Fibroblast of the aortic adventitia (primary cell): Measurements from ENCODE around the gene ALX4. TPM values are rescaled to one million over a fixed set of nuclear protein-coding genes. Genes with fewer than 3 reads are reported as not detected.

Experiments used
- DNase-seq: peaks from one replicate; pipeline ENCODE4 v3.0.0-alpha.2; 2010; ENCODE audit warnings: low read depth
- H3K4me3 ChIP-seq: 2 replicates; pipeline ENCODE4 v1.5.1; 2011; ENCODE audit warnings: low read depth, mild to moderate bottlenecking, control low read depth, low read length, moderate library complexity
- total RNA-seq: library from RNA; depleted of rRNA; stranded (reverse); fragments of >200 nt; gene quantifications from 2 replicates; pipeline ENCODE4 v1.2.3, GENCODE V29; 2012; ENCODE audit warnings: low replicate concordance
- TF ChIP-seq, protein P1 (sequence below): IDR thresholded peaks from 2 replicates; pipeline ENCODE4 v1.5.1; 2011; ENCODE audit warnings: mild to moderate bottlenecking, low read length, control low read depth, inconsistent platforms; ENCODE audit not compliant: insufficient read depth

Gene ALX4
- total RNA-seq, 1 donor = not detected

DNA sequence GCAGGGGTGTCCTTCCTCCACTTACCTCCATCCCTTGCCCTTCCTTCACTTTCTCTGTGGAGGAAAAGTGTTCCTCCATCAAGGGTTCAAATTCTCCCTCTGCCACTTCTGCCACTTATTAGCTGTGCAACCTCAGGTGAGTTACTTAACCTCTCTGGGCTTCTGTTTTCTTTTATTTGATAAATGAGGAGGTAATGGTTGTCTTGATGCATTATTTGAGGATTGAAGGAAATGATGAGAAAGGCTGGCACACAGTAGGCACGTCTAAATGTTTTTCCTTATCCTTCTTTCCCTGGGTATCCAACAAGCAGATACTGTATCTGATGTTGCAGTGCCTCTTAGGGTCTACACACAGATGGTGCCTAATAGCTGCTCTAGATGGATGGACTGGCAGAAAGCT, 14.3 kb upstream of the ALX4 start:
- no peak overlapping the region for H3K4me3 ChIP-seq
- DNase-seq = no peak
- TF ChIP-seq, protein P1, sequence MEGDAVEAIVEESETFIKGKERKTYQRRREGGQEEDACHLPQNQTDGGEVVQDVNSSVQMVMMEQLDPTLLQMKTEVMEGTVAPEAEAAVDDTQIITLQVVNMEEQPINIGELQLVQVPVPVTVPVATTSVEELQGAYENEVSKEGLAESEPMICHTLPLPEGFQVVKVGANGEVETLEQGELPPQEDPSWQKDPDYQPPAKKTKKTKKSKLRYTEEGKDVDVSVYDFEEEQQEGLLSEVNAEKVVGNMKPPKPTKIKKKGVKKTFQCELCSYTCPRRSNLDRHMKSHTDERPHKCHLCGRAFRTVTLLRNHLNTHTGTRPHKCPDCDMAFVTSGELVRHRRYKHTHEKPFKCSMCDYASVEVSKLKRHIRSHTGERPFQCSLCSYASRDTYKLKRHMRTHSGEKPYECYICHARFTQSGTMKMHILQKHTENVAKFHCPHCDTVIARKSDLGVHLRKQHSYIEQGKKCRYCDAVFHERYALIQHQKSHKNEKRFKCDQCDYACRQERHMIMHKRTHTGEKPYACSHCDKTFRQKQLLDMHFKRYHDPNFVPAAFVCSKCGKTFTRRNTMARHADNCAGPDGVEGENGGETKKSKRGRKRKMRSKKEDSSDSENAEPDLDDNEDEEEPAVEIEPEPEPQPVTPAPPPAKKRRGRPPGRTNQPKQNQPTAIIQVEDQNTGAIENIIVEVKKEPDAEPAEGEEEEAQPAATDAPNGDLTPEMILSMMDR = no peak

DNA sequence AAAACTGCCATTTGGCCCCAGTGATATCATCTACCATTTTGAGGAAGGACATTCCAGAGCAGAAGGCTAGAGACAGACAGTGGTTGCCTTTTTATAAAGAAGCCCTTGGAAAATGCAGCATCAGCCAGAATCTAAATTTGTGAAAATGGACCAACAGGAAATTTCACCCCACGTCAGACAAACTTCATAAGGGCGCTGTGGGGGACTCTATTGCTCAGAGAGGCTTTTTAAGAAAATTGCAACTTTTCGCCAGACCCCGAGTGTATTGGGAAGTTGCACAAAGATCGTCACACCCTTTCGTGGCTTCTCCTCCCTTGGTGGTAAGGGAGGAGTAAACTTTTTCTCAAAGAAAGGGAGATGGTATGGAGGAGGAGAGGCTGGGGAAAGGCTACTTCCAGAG, 12.3 kb upstream of the ALX4 start:
- no peak for DNase-seq

DNA sequence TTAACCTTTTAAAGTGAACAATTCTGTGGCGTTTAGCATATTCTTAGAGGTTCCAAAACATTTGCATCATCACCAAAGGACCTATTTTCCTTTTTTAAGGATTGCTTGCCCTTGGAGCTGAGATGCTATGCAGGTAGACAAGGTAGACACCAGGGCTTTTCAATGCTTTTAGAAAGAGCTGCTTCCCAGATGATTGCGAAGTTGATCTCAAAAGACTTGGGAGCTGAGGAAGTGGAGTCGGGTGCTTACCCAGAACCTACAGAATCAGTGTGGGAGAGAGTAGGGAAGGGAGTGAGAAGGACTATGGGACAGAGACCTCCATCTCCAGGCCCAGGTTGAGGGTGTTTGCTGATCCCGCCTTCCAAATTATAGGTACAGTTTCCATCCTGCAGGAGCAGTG, 11.1 kb upstream of the ALX4 start:
- no peak for DNase-seq
- H3K4me3 ChIP-seq = no peak overlapping the region
- TF ChIP-seq, protein P1 = no peak

More for the DNA sequence above, 12.3 kb upstream of the ALX4 start:
- TF ChIP-seq, protein P1 = no peak
- no peak overlapping the region for H3K4me3 ChIP-seq

DNA sequence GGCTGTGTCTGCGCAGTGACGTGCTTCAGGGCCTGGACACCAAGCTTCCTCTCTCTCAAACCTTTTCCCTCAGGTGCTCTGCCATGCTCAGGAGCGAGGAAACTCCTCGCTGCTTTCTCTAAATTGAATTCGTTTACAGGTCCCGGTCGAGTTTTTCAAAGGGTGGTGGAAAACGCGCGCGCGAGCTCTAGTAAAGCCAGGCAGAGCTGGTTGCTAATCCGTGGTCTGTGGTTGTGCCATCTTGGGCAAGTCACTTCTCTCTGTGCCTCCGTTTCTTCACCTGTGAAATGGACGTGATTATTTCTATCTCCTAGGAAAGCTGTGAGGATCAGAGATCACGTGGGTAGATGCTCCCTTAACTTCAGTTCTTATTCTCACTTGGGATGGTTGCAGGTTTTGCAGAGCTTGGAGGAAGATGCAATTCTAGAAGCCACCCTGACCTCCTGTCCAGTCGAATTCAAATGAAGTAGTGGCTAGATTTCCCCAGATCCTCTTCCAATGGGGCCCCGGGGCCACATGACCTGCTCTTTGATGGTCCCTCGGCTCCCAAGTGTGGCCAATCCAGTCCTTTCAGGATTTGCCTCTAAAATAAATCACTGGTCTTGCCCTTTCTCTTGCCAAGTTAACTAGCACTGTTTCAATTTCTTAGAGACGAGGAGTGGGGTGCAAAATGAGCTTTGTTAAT, 10.5 kb upstream of the ALX4 start:
- no peak overlapping the region for H3K4me3 ChIP-seq
- no peak for DNase-seq

DNA sequence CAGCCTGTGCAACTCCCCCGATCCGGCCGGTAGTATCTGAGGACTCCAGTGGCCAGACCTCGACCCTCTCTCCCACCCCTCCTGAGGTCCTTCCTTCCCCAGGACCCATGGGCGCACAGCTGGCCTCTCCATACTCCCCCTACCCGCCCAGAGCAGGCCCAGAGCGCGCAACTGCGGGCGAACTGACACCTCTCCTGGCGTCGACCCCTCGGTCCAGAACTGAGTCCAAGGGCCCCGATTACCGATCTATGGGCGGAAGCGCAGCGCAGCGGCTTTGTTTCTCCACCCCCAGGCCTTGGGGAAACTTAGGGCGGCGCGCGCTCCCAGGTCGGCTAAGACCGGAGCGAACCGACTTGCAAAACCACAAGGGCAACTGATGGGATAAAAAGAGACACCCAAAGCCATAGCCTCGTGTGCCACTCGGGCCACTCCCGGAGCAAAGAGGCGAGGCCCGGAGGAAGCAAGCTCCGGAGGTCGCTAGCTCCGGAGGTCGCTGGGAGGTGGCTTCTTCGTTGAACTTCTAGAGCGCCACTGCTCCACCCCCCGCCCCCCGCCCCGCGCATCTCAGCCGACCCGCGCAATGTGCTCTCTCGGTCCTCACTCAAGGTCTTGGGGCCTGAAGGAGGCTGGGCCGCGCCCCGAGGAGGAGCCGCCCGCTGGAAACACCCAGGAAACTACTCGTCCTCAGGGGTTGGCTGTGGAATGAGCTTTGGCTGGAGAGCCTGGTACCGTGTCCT, 9.8 kb upstream of the ALX4 start:
- DNase-seq = no peak
- TF ChIP-seq, protein P1 = no peak
- no peak overlapping the region for H3K4me3 ChIP-seq

More for the DNA sequence above, 10.5 kb upstream of the ALX4 start:
- TF ChIP-seq, protein P1 = no peak

DNA sequence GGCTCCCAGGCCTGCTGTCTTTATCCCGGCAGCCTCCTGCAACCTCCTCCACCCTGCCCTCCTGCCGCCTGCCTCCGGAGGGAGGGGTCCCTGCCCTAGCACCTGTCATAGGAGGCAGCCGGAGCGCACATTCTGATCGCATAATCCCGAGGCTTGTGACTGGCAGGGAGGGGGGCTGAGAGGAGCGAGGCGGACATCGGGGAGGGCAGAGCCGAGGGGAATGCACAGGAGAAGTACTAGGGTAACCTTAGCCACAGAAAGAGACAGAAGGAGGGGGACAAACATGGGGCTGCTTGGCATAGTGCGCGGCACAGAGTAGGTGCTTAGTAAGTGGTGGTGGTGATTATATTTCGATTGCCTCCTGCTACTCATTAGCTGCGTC, 9.2 kb upstream of the ALX4 start:
- no peak overlapping the region for H3K4me3 ChIP-seq
- TF ChIP-seq, protein P1 = no peak

DNA sequence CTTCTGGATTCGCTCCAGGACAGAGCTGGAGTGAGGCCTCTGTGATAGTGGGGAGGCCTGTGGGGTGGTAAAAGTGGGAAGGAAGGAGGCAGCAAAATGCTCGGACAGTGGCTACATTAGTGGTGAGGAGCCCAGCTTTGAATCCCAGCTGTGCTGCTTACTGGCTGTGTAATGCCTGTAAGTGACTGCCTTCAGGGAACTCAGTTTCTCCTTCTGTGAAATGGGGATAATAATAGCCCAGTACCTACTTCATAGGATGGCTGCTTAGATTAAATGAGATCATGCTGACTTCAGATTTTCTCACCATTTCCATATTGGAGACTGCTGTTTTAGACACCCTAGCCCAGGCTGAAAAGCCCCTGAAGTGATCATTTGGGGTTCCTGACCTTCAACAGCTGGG, 8.4 kb upstream of the ALX4 start:
- TF ChIP-seq, protein P1 = no peak
- no peak for DNase-seq

More for the DNA sequence above, 9.2 kb upstream of the ALX4 start:
- DNase-seq = no peak

More for the DNA sequence above, 8.4 kb upstream of the ALX4 start:
- H3K4me3 ChIP-seq = no peak overlapping the region
